Testis (tissue), 2 donors: ENCODE measurements around the gene ZSCAN10.
"Not testable (repeated sequence)": the region's sequence is repeated elsewhere in the genome, so short reads cannot be mapped to it uniquely, and the experiment has no call there.

Experiments used
- CTCF ChIP-seq, 3 experiments: fragments of 450-650 bp in 2 of 3; fragments of 200-600 bp in 1 of 3; sonication (generic) in 1 of 3; IDR thresholded peaks; one replicate each; pipeline ENCODE4 v1.5.1; 2016 to 2019; ENCODE audit warnings: antibody characterized with exemption in 3 of 3, mild to moderate bottlenecking in 2 of 3, moderate library complexity in 1 of 3
- POLR2A ChIP-seq: fragments of 450-650 bp; IDR thresholded peaks from one replicate; pipeline ENCODE4 v1.6.1; 2017; ENCODE audit warnings: antibody characterized with exemption, mild to moderate bottlenecking, moderate library complexity

- not testable (repeated sequence) for TF ChIP-seq CTCF (IDR thresholded peaks at IDR 0.05); POLR2A
These were observed 26.9 kb downstream of the ZSCAN10 start for GRCh38 chr16:3072148-3072547.
